GM12878 (cell line): ENCODE data around the gene SPATA16.

Experiments
- BRCA1 ChIP-seq: IDR thresholded peaks from 2 replicates; pipeline ENCODE4 v1.6.1; 2011; ENCODE audit warnings: low read depth, low read length, improper control_type of control experiment
- CTCF ChIP-seq, 3 experiments: IDR thresholded peaks in 2 of 3; conservative IDR thresholded peaks in 1 of 3; 2 replicates each; pipeline ENCODE4 v1.5.1; 2011; ENCODE audit warnings: low read depth in 3 of 3, low read length in 3 of 3, mild to moderate bottlenecking in 3 of 3, control low read depth in 2 of 3, moderate library complexity in 2 of 3, inconsistent platforms in 1 of 3, mixed read lengths in 1 of 3; ENCODE audit not compliant: control insufficient read depth in 2 of 3, insufficient read depth in 1 of 3; ENCODE audit errors: extremely low read depth in 1 of 3
- EP300 ChIP-seq, 2 experiments: fragments of 150-350 bp in 1 of 2; IDR thresholded peaks; 2 replicates each; pipeline ENCODE4 v1.6.1; 2011 to 2012; ENCODE audit warnings: low read depth in 2 of 2, low read length in 2 of 2, borderline replicate concordance in 1 of 2, improper control_type of control experiment in 1 of 2, inconsistent platforms in 1 of 2; ENCODE audit not compliant: control insufficient read depth in 1 of 2
- MEF2B ChIP-seq: fragments of 450-650 bp; IDR thresholded peaks from 2 replicates; pipeline ENCODE4 v1.6.1; 2018; ENCODE audit warnings: mild to moderate bottlenecking, moderate library complexity; ENCODE audit not compliant: partially characterized antibody, poor library complexity, severe bottlenecking
- POLR2AphosphoS2 ChIP-seq: IDR thresholded peaks from 2 replicates; pipeline ENCODE4 v1.6.1; 2011; ENCODE audit warnings: low read depth, mild to moderate bottlenecking, low read length, improper control_type of control experiment, moderate library complexity
- POLR2AphosphoS5 ChIP-seq: IDR thresholded peaks from 2 replicates; pipeline ENCODE4 v1.6.1; 2011; ENCODE audit warnings: mild to moderate bottlenecking, low read length, inconsistent platforms
- RAD21 ChIP-seq: IDR thresholded peaks from 2 replicates; pipeline ENCODE4 v1.6.1; 2011; ENCODE audit warnings: mild to moderate bottlenecking, low read depth, low read length, moderate library complexity; ENCODE audit not compliant: insufficient read depth
- RAD51 ChIP-seq: fragments of 450-650 bp; IDR thresholded peaks from 2 replicates; pipeline ENCODE4 v1.6.1; 2016; ENCODE audit warnings: moderate library complexity, mild to moderate bottlenecking, inconsistent platforms
- RCOR1 ChIP-seq: conservative IDR thresholded peaks from 2 replicates; pipeline ENCODE4 v1.6.1; 2012; ENCODE audit warnings: low read depth, low read length, improper control_type of control experiment
- SREBF2 ChIP-seq: IDR thresholded peaks from 2 replicates; pipeline ENCODE4 v1.6.1; 2012; ENCODE audit warnings: mild to moderate bottlenecking, low read length
- TBL1XR1 ChIP-seq: IDR thresholded peaks from 2 replicates; pipeline ENCODE4 v1.6.1; 2012; ENCODE audit warnings: low read depth, low read length, improper control_type of control experiment
- TCF12 ChIP-seq: IDR thresholded peaks from 2 replicates; pipeline ENCODE4 v1.6.1; 2011; ENCODE audit warnings: low read depth, mild to moderate bottlenecking, low read length
- ZBTB33 ChIP-seq: fragments of 450-650 bp; IDR thresholded peaks from 2 replicates; pipeline ENCODE4 v1.6.1; 2017; ENCODE audit warnings: mild to moderate bottlenecking
- ZSCAN29 ChIP-seq: fragments of 450-650 bp; IDR thresholded peaks from 2 replicates; pipeline ENCODE4 v1.6.1; 2017; ENCODE audit warnings: mild to moderate bottlenecking, moderate library complexity

GRCh38 chr3:172847292-172847691 is 293.7 kb downstream of the SPATA16 start:
- TF ChIP-seq BRCA1, result no peak
- TF ChIP-seq CTCF (IDR thresholded peaks at IDR 0.05 in 2 of 3, conservative IDR thresholded peaks at IDR 0.05 in 1 of 3; ENCODE audit: control insufficient read depth in 2 of 3, extremely low read depth in 1 of 3, insufficient read depth in 1 of 3, low read depth in 3 of 3, low read length in 3 of 3), result no peak
- no peak for TF ChIP-seq MEF2B
- TF ChIP-seq TCF12, result no peak
- no peak for TF ChIP-seq RAD51
- no peak for TF ChIP-seq SREBF2
- no peak for TF ChIP-seq TBL1XR1
- no peak for TF ChIP-seq RCOR1
- no peak for TF ChIP-seq ZBTB33
- TF ChIP-seq ZSCAN29, result no peak
- TF ChIP-seq POLR2AphosphoS2, result no peak
- no peak for TF ChIP-seq POLR2AphosphoS5
- TF ChIP-seq EP300 (IDR thresholded peaks at IDR 0.05; ENCODE audit: borderline replicate concordance in 1 of 2, control insufficient read depth in 1 of 2, low read depth in 2 of 2, low read length in 2 of 2), result no peak
- TF ChIP-seq RAD21, result no peak
